Measurements from ENCODE around the gene PRDM5.

The PRDM5 gene

GRCh38 chr4:120922381-120923206 is at the start of gene PRDM5:
PRDM5 (minus strand) TSS chr4:120922726; CDS start chr4:120922608, 118 bp downstream.
- peak within 1 kb of the TSS; percentile 72 for H3K4me3 ChIP-seq (ENCODE audit: low read depth, low read length)
- TF ChIP-seq CTCF (conservative IDR thresholded peaks at IDR 0.05; ENCODE audit: low read depth, low read length): peak; percentile 37
- DNase-seq (ENCODE audit: low read depth): peak; percentile 72

DNA sequence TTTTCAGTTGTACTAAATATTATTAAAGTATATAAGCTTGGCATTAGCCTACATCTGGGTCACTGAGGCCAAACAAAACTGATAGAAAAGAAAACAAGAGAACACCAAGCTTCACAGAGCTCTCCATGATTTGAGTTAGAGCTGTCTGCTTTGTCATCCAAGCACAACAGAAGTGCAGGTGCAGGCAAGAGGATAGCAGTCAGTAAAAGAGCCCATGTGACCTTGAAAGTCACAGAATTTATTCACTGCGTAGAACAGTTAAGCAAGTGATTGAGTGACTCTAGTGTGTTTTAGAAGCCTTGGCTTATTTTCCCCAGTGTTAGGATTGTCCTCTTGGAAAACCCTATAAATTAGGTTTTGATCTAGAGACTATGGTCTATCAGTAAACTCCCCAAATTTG is 49.4 kb upstream of the PRDM5 start:
- TF ChIP-seq CTCF (conservative IDR thresholded peaks at IDR 0.05; ENCODE audit: low read depth, low read length): no peak

GRCh38 chr4:120965938-120966337 is 43.4 kb upstream of the PRDM5 start:
- H3K4me3 ChIP-seq (ENCODE audit: low read depth, low read length): no peak overlapping the region
- DNase-seq (ENCODE audit: low read depth): no peak

More for the DNA sequence above, 49.4 kb upstream of the PRDM5 start:
- H3K4me3 ChIP-seq (ENCODE audit: low read depth, low read length): no peak overlapping the region
- no peak for DNase-seq (ENCODE audit: low read depth)

GRCh38 chr4:120964596-120964995 is 42.1 kb upstream of the PRDM5 start:
- no peak for TF ChIP-seq CTCF (conservative IDR thresholded peaks at IDR 0.05; ENCODE audit: low read depth, low read length)
- no peak overlapping the region for H3K4me3 ChIP-seq (ENCODE audit: low read depth, low read length)
- no peak for DNase-seq (ENCODE audit: low read depth)

More at GRCh38 chr4:120965938-120966337, 43.4 kb upstream of the PRDM5 start:
- TF ChIP-seq CTCF (conservative IDR thresholded peaks at IDR 0.05; ENCODE audit: low read depth, low read length): no peak

GRCh38 chr4:120963449-120963848 is 40.9 kb upstream of the PRDM5 start:
- no peak for DNase-seq (ENCODE audit: low read depth)
- no peak overlapping the region for H3K4me3 ChIP-seq (ENCODE audit: low read depth, low read length)
- TF ChIP-seq CTCF (conservative IDR thresholded peaks at IDR 0.05; ENCODE audit: low read depth, low read length): no peak

- TF ChIP-seq CTCF (conservative IDR thresholded peaks at IDR 0.05; ENCODE audit: low read depth, low read length): no peak
- no peak overlapping the region for H3K4me3 ChIP-seq (ENCODE audit: low read depth, low read length)
- no peak for DNase-seq (ENCODE audit: low read depth)
These were observed 38.2 kb upstream of the PRDM5 start for GRCh38 chr4:120960656-120961267.
